CD4-positive, alpha-beta memory T cell (primary cell): ENCODE data around the gene NHERF2. TPM values are rescaled to one million over a fixed set of nuclear protein-coding genes. Genes with fewer than 3 reads are reported as not detected.
A peak's percentile ranks its signal among the peaks of the same experiment; 100 is the strongest.

Experiments used
- CTCF ChIA-PET: fragments of 350-600 bp; sonication (Branson Sonifier 250); formaldehyde crosslinking; loops from one replicate; lab custom pipeline; 2021; ENCODE audit warnings: inconsistent platforms; ENCODE audit not compliant: partially characterized antibody; lab: Charles Lee
- POLR2A ChIA-PET: fragments of 350-600 bp; sonication (Branson Sonifier 250); formaldehyde crosslinking; loops from one replicate; lab custom pipeline; 2021; ENCODE audit not compliant: partially characterized antibody; lab: Charles Lee
- DNase-seq, 5 donors: peaks; one replicate each; pipeline versions ENCODE4 v3.0.0 to v3.0.0-alpha.2; 2020 to 2022; ENCODE audit warnings: mixed read lengths in 1 of 5
- H3K27ac ChIP-seq: one replicate; pipeline ENCODE4 v1.7.0; 2013; ENCODE audit warnings: low read depth, low read length
- H3K27me3 ChIP-seq: 2 replicates; pipeline ENCODE4 v1.7.0; 2013; ENCODE audit warnings: mild to moderate bottlenecking, low read length, moderate library complexity; ENCODE audit not compliant: insufficient read depth
- H3K36me3 ChIP-seq: 2 replicates; pipeline ENCODE4 v1.7.0; 2013; ENCODE audit warnings: mild to moderate bottlenecking, low read length, moderate library complexity; ENCODE audit not compliant: insufficient read depth
- H3K4me1 ChIP-seq: 2 replicates; pipeline ENCODE4 v1.7.0; 2013; ENCODE audit warnings: mild to moderate bottlenecking, low read length, moderate library complexity; ENCODE audit not compliant: insufficient read depth
- H3K4me3 ChIP-seq, 2 donors: one replicate each; pipeline ENCODE4 v1.7.0; 2013; ENCODE audit warnings: low read length in 2 of 2, mild to moderate bottlenecking in 1 of 2
- H3K9me3 ChIP-seq, 2 donors: one replicate each; pipeline ENCODE4 v1.7.0; 2013; ENCODE audit warnings: low read length in 2 of 2, control low read depth in 1 of 2; ENCODE audit not compliant: control insufficient read depth in 1 of 2
- H3K27ac Mint-ChIP-seq, 7 donors: one replicate each; pipeline ENCODE4 v1.8.0; 2020 to 2021; ENCODE audit warnings: mixed read lengths in 7 of 7, mild to moderate bottlenecking in 6 of 7, inconsistent platforms in 3 of 7, moderate library complexity in 3 of 7
- H3K27me3 Mint-ChIP-seq, 2 donors: one replicate each; pipeline ENCODE4 v1.8.0; 2020 to 2021; ENCODE audit warnings: mixed read lengths in 2 of 2
- H3K36me3 Mint-ChIP-seq, 2 donors: one replicate each; pipeline ENCODE4 v1.8.0; 2020 to 2021; ENCODE audit warnings: mixed read lengths in 2 of 2, inconsistent platforms in 1 of 2, mild to moderate bottlenecking in 1 of 2
- H3K4me1 Mint-ChIP-seq, 4 donors: one replicate each; pipeline ENCODE4 v1.8.0; 2020 to 2021; ENCODE audit warnings: mixed read lengths in 4 of 4, mild to moderate bottlenecking in 1 of 4
- H3K4me3 Mint-ChIP-seq, 8 donors: one replicate each; pipeline ENCODE4 v1.8.0; 2020 to 2021; ENCODE audit warnings: mixed read lengths in 8 of 8, mild to moderate bottlenecking in 7 of 8, moderate library complexity in 6 of 8, inconsistent platforms in 3 of 8
- H3K9me3 Mint-ChIP-seq, 8 donors: one replicate each; pipeline ENCODE4 v1.8.0; 2020 to 2021; ENCODE audit warnings: mixed read lengths in 8 of 8, mild to moderate bottlenecking in 5 of 8, inconsistent platforms in 3 of 8, moderate library complexity in 1 of 8
- intact Hi-C: fragments of 100-400 bp; cut with micrococcal nuclease; formaldehyde crosslinking; loops from one replicate; pipeline ENCODE4 v1.15.1; 2023
- polyA plus RNA-seq, 2 donors: library from polyadenylated mRNA; unstranded; fragments of 300-500 nt; fragmentation: Illumina TruSeq; gene quantifications; one replicate each; pipeline ENCODE4 v1.2.3, GENCODE V29; 2021
- total RNA-seq, 2 experiments: library from RNA; stranded (reverse); gene quantifications; one replicate each; pipeline ENCODE4 v1.2.3, GENCODE V29; 2021

NHERF2 gene
- total and polyA plus RNA-seq, 4 experiments from 2014 or later = 0.16 to 2.1 (median 1.1) TPM

- H3K9me3 Mint-ChIP-seq = peaks cover 0 to 2% (median 0%) of the 10 kb centered on the region in 8 donors
- Histone ChIP-seq H3K27ac (no peak overlapping the region), H3K27me3 (peaks cover 20% of the 10 kb centered on the region), H3K4me1 (peaks cover 19% of the 10 kb centered on the region), H3K36me3 (peaks cover 23% of the 10 kb centered on the region), H3K4me3 (no peak overlapping the region), H3K9me3 (no peaks in the 10 kb centered on the region)
- H3K36me3 Mint-ChIP-seq = peaks cover 15 to 22% of the 10 kb centered on the region in 2 donors
- POLR2A ChIA-PET = interaction anchor here (0.6 to 7.5 kb wide), 4 partner anchors 9 to 25 kb away, joined by 3 to 99 read pairs (median 34); partner anchors contain the start of genes NDUFB10, RNF151, RPS2 and TBL3
- H3K4me3 Mint-ChIP-seq = peak overlapping the region in 1 of 8 donors; percentile 9
- peaks cover 10% of the 10 kb centered on the region in 2 donors for H3K27me3 Mint-ChIP-seq
- no peak overlapping the region for H3K27ac Mint-ChIP-seq
- DNase-seq = no peak
- intact Hi-C loops = no loop called here
- CTCF ChIA-PET = no interaction called here
- H3K4me1 Mint-ChIP-seq = peaks cover 2 to 17% (median 11%) of the 10 kb centered on the region in 4 donors
Measured at GRCh38 chr16:1980030-1980769, 46.5 kb upstream of the NHERF2 start.

GRCh38 chr16:1980770-1981087 lies 46.0 kb upstream of the NHERF2 start:
- Mint-ChIP-seq H3K36me3 (peaks cover 14 to 20% of the 10 kb centered on the region in 2 donors), H3K27ac (no peak overlapping the region), H3K4me1 (peaks cover 2 to 19% (median 12%) of the 10 kb centered on the region in 4 donors), H3K4me3 (no peak overlapping the region), H3K27me3 (peaks cover 10% of the 10 kb centered on the region in 2 donors), H3K9me3 (peaks cover 0 to 2% (median 0%) of the 10 kb centered on the region in 8 donors)
- peaks cover 22% of the 10 kb centered on the region for H3K4me1 ChIP-seq
- no peak overlapping the region for H3K4me3 ChIP-seq
- peaks cover 19% of the 10 kb centered on the region for H3K36me3 ChIP-seq
- no peak for DNase-seq
- ChIA-PET POLR2A (interaction anchor here (0.6 to 7.5 kb wide), 4 partner anchors 9 to 24 kb away, joined by 3 to 99 read pairs (median 34); partner anchors contain the start of genes NDUFB10, RNF151, RPS2 and TBL3), CTCF (no interaction called here)
- no peak overlapping the region for H3K27ac ChIP-seq
- intact Hi-C loops = no loop called here
- peaks cover 20% of the 10 kb centered on the region for H3K27me3 ChIP-seq
- H3K9me3 ChIP-seq = no peaks in the 10 kb centered on the region

- ChIA-PET CTCF (interaction anchor here (0.5 to 1.5 kb wide), 3 partner anchors 10 to 171 kb away, joined by 3 to 5 read pairs (median 4); partner anchors contain the start of gene TBL3), POLR2A (interaction anchor here (0.7 to 7.5 kb wide), 4 partner anchors 10 to 18 kb away, joined by 3 to 99 read pairs (median 34); partner anchors contain the start of genes NDUFB10, RNF151, RPS2 and TBL3)
- no peaks in the 10 kb centered on the region for H3K9me3 Mint-ChIP-seq
- peak within 1 kb of the TSS in 7 of 8 donors; percentile 11 to 89 (median 58) for H3K4me3 Mint-ChIP-seq
- Histone ChIP-seq H3K4me3 (no peak within 1 kb of the TSS), H3K27me3 (peaks cover 20% of the 10 kb centered on the region), H3K27ac (no peak within 1 kb of the TSS), H3K9me3 (no peaks in the 10 kb centered on the region), H3K36me3 (peaks cover 15% of the 10 kb centered on the region), H3K4me1 (peaks cover 22% of the 10 kb centered on the region)
- H3K27ac Mint-ChIP-seq = peak within 1 kb of the TSS in 2 of 7 donors; percentile 23 to 50
- peaks cover 7 to 10% of the 10 kb centered on the region in 2 donors for H3K27me3 Mint-ChIP-seq
- intact Hi-C loops = no loop called here
- no peak for DNase-seq
- H3K36me3 Mint-ChIP-seq = peaks cover 9 to 14% of the 10 kb centered on the region in 2 donors
- H3K4me1 Mint-ChIP-seq = peaks cover 2 to 19% (median 12%) of the 10 kb centered on the region in 4 donors
Measured at GRCh38 chr16:1981398-1981836, 45.3 kb upstream of the NHERF2 start, which contains the start of gene NOXO1. NOXO1 (minus strand) TSS chr16:1981469; CDS start chr16:1981179, 290 bp downstream.

GRCh38 chr16:1982013-1982433 lies 44.7 kb upstream of the NHERF2 start:
- H3K36me3 ChIP-seq = peaks cover 9% of the 10 kb centered on the region
- peak overlapping the region in 2 of 7 donors; percentile 23 to 50 for H3K27ac Mint-ChIP-seq
- ChIA-PET CTCF (interaction anchor here (0.5 to 1.5 kb wide), 5 partner anchors 10 to 170 kb away, joined by 3 to 5 read pairs (median 4); partner anchors contain the start of genes RPS2 and TBL3), POLR2A (interaction anchor here (0.7 to 7.5 kb wide), 4 partner anchors 9 to 19 kb away, joined by 3 to 99 read pairs (median 34); partner anchors contain the start of genes NDUFB10, RNF151, RPS2 and TBL3)
- H3K4me1 ChIP-seq = peaks cover 22% of the 10 kb centered on the region
- H3K4me3 ChIP-seq = no peak overlapping the region
- H3K27me3 Mint-ChIP-seq = peaks cover 7 to 10% of the 10 kb centered on the region in 2 donors
- no peak overlapping the region for H3K27ac ChIP-seq
- no peaks in the 10 kb centered on the region for H3K9me3 ChIP-seq
- H3K9me3 Mint-ChIP-seq = no peaks in the 10 kb centered on the region
- H3K4me1 Mint-ChIP-seq = peaks cover 2 to 19% (median 12%) of the 10 kb centered on the region in 4 donors
- intact Hi-C loops = no loop called here
- peaks cover 10 to 14% of the 10 kb centered on the region in 2 donors for H3K36me3 Mint-ChIP-seq
- no peak for DNase-seq
- peaks cover 20% of the 10 kb centered on the region for H3K27me3 ChIP-seq
- peak overlapping the region in 4 of 8 donors; percentile 11 to 66 (median 56) for H3K4me3 Mint-ChIP-seq

GRCh38 chr16:1982991-1983543 lies 43.6 kb upstream of the NHERF2 start:
- H3K4me1 Mint-ChIP-seq = peaks cover 2 to 19% (median 12%) of the 10 kb centered on the region in 4 donors
- ChIA-PET POLR2A (interaction anchor here (6.9 to 7.5 kb wide), 2 partner anchors 11 to 20 kb away, joined by 61 to 99 read pairs; partner anchors contain the start of genes NDUFB10, RNF151, RPS2 and TBL3), CTCF (interaction anchor here (1.0 to 1.4 kb wide), 3 partner anchors 19 to 158 kb away, joined by 3 to 4 read pairs (median 4); partner anchors contain the start of gene RPS2)
- no peaks in the 10 kb centered on the region for H3K9me3 ChIP-seq
- peaks cover 6 to 10% of the 10 kb centered on the region in 2 donors for H3K36me3 Mint-ChIP-seq
- DNase-seq = no peak
- no peaks in the 10 kb centered on the region for H3K9me3 Mint-ChIP-seq
- peak overlapping the region; percentile 57 for H3K27ac ChIP-seq
- H3K4me3 Mint-ChIP-seq = peak overlapping the region; percentile 76 to 89 (median 84)
- intact Hi-C loops = no loop called here
- peaks cover 22% of the 10 kb centered on the region for H3K4me1 ChIP-seq
- H3K27ac Mint-ChIP-seq = peak overlapping the region in 6 of 7 donors; percentile 12 to 91 (median 71)
- H3K27me3 Mint-ChIP-seq = peaks cover 7 to 10% of the 10 kb centered on the region in 2 donors
- peak overlapping the region; percentile 52 to 64 for H3K4me3 ChIP-seq
- peaks cover 20% of the 10 kb centered on the region for H3K27me3 ChIP-seq
- peaks cover 4% of the 10 kb centered on the region for H3K36me3 ChIP-seq

GRCh38 chr16:1983544-1984346 lies 43.0 kb upstream of the NHERF2 start, which contains the start of gene GFER:
GFER (plus strand) TSS chr16:1984193; CDS start chr16:1984219, 26 bp downstream.
- peak within 1 kb of the TSS; percentile 78 to 89 (median 86) for H3K4me3 Mint-ChIP-seq
- H3K36me3 ChIP-seq = peaks cover 4% of the 10 kb centered on the region
- peaks cover 20% of the 10 kb centered on the region for H3K27me3 ChIP-seq
- peaks cover 4 to 22% (median 15%) of the 10 kb centered on the region in 4 donors for H3K4me1 Mint-ChIP-seq
- peak within 1 kb of the TSS; percentile 52 to 64 for H3K4me3 ChIP-seq
- no peaks in the 10 kb centered on the region for H3K9me3 Mint-ChIP-seq
- no peaks in the 10 kb centered on the region for H3K9me3 ChIP-seq
- H3K27ac Mint-ChIP-seq = peak within 1 kb of the TSS; percentile 57 to 91 (median 86)
- peak; percentile 47 to 70 (median 63) for DNase-seq
- CTCF ChIA-PET = interaction anchor here (1.4 to 2.1 kb wide), 2 partner anchors 20 kb away, joined by 4 to 8 read pairs; no protein-coding TSS in a partner anchor
- POLR2A ChIA-PET = interaction anchor here (0.8 to 7.5 kb wide), 4 partner anchors 12 to 152 kb away, joined by 4 to 99 read pairs (median 32); partner anchors contain the start of genes NDUFB10, PKD1, RNF151 and RPS2
- peaks cover 22% of the 10 kb centered on the region for H3K4me1 ChIP-seq
- peak within 1 kb of the TSS; percentile 57 for H3K27ac ChIP-seq
- intact Hi-C loops = loop anchor here (1.0 kb wide), 3 partner anchors 9 to 172 kb away; partner anchors contain the start of genes NDUFB10 and TRAF7
- peaks cover 6 to 10% of the 10 kb centered on the region in 2 donors for H3K36me3 Mint-ChIP-seq
- peaks cover 11 to 14% of the 10 kb centered on the region in 2 donors for H3K27me3 Mint-ChIP-seq
